Panc1 (cell line): ENCODE measurements around the gene KPNA2.

Experiments used
- CTCF ChIP-seq: fragments of 450-650 bp; IDR thresholded peaks from 2 replicates; pipeline ENCODE4 v1.5.1; 2017; ENCODE audit warnings: mild to moderate bottlenecking
- POLR2AphosphoS5 ChIP-seq: IDR thresholded peaks from 2 replicates; pipeline ENCODE4 v1.6.1; 2012; ENCODE audit warnings: mild to moderate bottlenecking, low read depth, low read length, moderate library complexity
- REST ChIP-seq, 2 experiments: IDR thresholded peaks; 2 replicates each; pipeline ENCODE4 v1.6.1; 2011 to 2012; ENCODE audit warnings: low read depth in 2 of 2, control low read depth in 1 of 2, low read length in 1 of 2, mild to moderate bottlenecking in 1 of 2, moderate library complexity in 1 of 2; ENCODE audit not compliant: insufficient read depth in 1 of 2
- SIN3A ChIP-seq: IDR thresholded peaks from 2 replicates; pipeline ENCODE4 v1.6.1; 2012; ENCODE audit warnings: low read depth, mild to moderate bottlenecking, low read length, moderate library complexity, borderline replicate concordance; ENCODE audit not compliant: insufficient read depth
- TCF7L2 ChIP-seq: IDR thresholded peaks from 2 replicates; pipeline ENCODE4 v1.6.1; 2011; ENCODE audit warnings: mild to moderate bottlenecking, low read depth, low read length, inconsistent platforms

GRCh38 chr17:68013385-68013784 lies 22.1 kb upstream of the KPNA2 start:
- TF ChIP-seq CTCF (no peak), POLR2AphosphoS5 (no peak), SIN3A (no peak), REST (IDR thresholded peaks at IDR 0.05; ENCODE audit: insufficient read depth in 1 of 2, low read depth in 2 of 2, low read length in 1 of 2) (no peak), TCF7L2 (no peak)
